GM21529 (cell line): ENCODE results near the gene CCNF.

Experiments used
- ATAC-seq: cut with Tn5 transposase; IDR thresholded peaks from one replicate; pipeline ENCODE4 v1.9.1; 2021; ENCODE audit not compliant: unreplicated experiment

Gene CCNF

DNA sequence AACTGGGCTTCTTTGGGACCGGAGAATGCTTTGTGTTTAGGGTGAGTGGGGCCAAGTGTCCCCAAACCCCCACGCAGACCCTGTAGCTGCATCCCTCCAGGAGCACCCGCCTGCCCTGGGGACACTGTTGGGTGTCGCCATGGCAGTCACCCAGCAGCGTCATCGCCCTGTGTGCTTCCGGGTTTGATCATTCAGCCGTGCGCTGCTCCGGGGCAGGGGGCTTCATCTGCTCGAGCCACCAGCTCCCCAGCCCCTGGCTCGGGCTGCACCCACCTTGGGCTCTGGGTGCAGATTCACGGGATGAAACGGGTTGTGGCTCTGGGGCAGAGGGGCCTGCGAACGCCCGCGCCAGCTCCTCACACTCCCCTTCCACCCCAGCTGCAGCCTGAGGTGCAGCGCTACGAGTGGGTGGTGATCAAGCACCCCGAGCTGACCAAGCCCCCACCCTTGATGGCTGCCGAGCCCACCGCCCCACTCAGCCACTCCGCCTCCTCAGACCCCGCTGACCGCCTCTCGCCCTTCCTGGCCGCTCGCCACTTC lies 70.7 kb downstream of the CCNF start:
- ATAC-seq = no peak

DNA sequence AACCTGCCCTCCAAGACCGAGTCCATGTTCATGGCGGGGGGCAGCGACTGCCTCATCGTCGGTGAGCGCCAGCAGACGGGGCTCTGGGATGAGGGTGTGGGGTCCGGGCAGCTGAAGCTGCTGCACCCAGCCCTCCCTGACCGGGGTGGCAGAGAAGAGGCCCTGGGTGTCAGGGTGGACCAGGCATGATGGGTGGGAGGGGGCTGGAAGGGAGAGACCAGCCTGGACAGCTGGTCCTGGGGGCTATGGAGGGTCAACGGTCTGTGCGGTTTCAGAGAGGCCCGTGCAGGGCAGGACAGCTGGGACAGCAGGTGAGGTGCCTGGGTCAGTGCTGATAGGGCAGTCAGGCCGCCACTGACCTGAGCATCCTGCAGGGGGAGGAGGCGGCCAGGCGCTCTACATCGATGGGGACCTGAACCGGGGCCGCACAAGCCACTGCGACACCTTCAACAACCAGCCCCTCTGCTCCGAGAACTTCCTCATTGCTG lies 71.2 kb downstream of the CCNF start:
- no peak for ATAC-seq

DNA sequence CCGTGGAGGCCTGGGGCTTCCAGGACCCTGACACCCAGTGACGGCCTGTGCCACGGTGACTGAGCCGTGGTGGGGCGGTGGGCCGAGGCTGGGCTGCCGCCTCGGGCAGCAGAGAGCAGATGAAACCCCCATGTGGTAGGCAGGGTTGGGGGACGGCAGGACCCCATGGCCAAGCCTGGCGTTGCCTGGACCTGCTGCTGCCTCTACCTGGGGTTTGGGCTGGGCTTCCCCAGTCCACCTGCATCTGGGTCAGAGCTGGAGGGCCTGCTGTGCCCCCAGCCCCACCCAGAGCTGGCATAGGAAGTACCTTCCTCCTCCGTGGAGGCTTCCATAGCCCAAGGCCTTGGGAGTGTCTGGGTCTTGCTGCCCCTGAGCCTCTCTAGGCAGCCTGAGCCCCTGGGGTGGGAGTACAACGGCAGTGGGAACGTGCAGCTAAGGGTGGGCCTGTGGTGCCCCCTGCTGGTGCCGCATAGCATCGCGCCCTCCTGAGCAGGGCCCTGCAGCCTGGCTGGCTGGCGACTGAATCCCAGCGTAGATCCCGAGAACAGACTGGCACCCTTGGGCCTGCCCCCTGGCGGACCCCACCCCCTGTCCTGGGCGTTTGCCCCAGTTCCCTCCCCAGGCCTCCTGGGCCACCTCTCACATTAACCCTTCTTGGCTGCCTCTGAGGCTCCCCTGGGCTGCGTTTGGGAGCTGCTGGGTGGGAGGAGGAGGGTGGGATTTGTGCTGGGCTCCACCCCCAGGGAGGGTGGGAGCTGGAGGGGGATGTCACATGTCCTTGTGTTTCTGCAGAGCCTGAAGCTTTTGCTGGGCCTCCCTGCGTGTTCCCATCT lies 71.9 kb downstream of the CCNF start:
- peak; percentile 56 for ATAC-seq

DNA sequence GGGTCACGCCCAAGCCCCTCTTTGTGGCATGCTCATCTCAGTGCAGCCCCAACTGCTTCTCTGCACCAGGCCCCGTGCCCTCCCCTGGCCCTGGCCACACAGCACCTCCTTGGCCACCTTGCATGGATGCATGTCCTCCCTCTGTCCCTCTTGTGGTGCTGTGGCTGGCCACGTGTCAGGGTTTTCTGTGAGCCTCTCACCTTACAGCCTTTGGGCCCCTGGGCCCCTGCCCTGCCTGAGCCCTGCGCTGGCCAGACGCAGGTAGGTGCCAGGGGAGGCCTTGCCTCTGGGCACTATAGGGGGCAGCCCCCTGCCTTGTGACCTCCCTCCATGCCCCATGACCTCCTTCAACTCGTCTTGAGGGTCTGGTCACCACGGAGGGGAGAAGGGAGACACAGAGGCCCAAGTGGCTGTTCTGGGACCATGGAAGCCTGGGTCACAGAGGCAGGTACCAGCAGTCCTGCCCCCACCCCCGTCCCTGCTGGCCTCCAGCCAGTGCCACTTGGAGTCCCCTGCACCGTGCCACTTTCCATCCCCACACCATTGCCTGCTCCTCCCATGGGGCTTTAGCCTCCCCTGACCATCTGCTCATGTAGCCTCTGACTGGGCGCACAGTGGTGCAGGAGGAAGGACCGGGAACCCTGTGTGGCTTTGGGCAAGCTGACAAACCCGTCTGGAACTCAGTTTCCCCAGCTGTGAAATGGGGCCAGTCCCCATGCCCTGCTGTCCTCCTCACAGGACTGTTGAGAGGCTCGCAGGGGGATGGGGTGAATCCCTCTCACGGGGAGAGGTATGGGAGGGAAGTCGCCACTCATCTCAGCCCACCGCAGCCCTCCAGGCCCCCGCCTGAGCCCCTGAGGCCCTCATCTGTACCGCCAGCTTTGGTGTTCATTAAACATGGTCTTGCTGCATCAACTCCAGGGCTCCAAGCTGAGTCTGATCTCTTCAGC lies 73.0 kb downstream of the CCNF start:
- no peak for ATAC-seq

DNA sequence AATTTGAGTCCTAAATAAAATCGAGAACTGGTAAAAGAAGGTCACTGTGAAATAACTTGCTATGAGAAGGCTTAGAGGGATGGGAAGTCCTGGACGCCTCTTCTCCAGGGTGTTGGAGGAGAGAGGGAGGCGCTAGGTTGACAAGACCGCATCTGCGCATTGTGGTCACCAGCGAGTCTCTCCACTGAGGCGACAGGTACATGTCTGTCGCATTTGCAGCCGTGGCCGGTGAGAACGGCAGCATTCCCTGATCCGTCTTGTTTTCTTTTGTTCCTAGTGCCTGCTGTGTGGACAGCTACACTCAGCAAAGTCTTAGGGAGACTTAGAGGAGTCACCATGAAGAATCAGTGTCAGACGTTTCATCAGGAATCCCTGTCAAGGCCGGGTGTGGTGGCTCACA lies 76.4 kb downstream of the CCNF start:
- no peak for ATAC-seq

DNA sequence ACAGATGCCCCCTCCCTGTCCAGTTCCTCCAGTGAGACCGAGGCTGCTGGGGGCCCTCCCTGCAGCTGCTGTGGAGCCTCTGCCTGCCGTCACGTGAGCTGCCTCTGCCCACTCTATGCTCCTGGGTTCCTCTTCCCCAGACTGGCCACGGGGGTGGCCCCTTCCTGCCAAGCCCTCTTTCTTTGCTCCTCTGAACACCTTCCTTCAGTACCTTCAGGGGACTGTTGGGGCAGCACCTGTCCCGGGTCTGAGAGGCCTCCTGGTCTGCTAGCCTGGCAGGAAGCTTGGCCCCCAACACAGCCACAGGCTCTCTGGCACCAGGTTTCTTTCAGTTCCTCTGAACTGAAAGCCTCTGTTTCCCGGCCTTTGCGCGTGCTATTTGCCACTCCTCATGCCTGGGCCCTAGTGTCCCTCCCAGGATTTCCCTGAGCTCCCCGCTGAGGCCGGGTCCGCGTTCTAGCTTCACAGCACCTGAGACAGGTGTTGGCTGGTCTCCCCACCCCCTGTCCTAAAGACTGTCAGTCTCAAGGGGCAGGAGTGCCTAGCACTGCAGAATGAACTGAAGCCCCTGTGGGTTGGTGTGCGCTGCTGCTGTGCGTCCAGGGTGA lies 77.9 kb downstream of the CCNF start:
- peak; percentile 60 for ATAC-seq

DNA sequence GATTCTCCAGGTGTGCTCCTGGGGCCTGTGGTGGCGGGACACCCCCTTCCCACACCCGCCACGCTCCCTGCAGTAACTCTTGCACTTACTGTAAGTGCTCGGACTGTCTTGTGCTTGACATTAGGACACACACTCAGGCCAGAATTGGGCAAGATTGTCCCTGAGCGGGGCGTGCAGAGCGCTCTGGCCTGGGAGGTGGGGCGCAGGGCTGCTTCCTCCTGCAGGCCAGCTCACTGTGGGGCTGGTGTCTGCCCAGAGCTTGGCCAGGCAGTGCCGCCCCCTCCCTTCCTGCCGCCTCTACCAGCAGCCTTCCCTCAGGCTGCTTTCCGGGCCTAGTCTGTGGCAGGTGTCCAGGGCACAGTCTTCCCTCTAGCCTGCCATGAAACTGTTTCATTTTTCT lies 78.4 kb downstream of the CCNF start:
- ATAC-seq = peak; percentile 11
